HG03097 (cell line): ENCODE results near the gene IL10RB.
"Not testable (repeated sequence)": the region's sequence is repeated elsewhere in the genome, so short reads cannot be mapped to it uniquely, and the experiment has no call there.

Experiments used
- ATAC-seq: cut with Tn5 transposase; IDR thresholded peaks from one replicate; pipeline ENCODE4 v1.9.1; 2021; ENCODE audit not compliant: unreplicated experiment, low FRiP score

The IL10RB gene

DNA sequence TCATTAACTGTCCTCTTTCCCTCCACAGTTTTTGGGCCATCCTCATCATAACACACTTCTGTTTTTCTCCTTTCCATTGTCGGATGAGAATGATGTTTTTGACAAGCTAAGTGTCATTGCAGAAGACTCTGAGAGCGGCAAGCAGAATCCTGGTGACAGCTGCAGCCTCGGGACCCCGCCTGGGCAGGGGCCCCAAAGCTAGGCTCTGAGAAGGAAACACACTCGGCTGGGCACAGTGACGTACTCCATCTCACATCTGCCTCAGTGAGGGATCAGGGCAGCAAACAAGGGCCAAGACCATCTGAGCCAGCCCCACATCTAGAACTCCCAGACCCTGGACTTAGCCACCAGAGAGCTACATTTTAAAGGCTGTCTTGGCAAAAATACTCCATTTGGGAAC is 30.0 kb downstream of the IL10RB start:
- no peak for ATAC-seq

- peak; percentile 54 for ATAC-seq
Observed at GRCh38 chr21:33299181-33299752, 33.1 kb downstream of the IL10RB start.

GRCh38 chr21:33300701-33301631 is 34.8 kb downstream of the IL10RB start:
- ATAC-seq = no peak

GRCh38 chr21:33301632-33302002 is 35.5 kb downstream of the IL10RB start:
- ATAC-seq = no peak

DNA sequence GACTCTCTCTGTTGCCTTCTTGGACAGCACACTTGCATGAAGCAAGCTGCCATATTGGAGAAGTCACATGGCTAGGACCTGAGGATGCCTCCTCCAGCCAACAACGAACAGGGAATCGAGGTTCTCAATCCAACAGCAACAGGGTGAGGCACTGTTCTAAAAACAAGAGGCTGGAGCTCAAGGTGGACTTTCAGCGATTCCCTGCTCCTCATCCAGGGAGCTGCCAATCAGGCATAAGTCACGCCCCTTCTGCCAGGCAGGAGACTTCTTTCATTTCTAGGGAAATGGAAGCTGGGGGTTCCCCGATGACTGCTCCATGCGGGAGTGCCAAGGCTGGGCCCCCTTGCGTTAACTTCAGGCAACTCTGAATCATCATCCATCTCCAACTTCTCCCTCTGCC is 35.9 kb downstream of the IL10RB start:
- no peak for ATAC-seq

DNA sequence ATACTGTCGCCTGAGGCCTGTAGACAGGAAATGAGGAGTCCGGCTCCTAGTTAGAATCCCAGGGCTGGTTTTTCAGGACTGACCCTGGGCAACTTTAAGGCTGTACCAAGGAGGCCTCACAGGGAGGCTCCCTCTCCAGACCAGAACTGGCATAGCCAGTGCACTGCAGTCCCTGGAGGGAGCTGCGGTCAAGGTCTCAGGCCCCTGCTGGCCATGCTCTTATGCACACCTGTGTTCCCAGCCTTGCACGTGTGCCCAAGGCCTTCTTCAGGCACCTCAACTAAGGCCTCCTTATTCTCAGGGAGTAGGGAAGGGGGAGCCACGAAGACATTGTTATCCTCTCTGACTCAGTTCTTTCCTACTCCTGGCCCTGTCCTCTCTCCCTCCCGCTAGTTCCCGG is 36.6 kb downstream of the IL10RB start:
- no peak for ATAC-seq

- no peak for ATAC-seq
Observed at GRCh38 chr21:33305344-33305671, 39.1 kb downstream of the IL10RB start.

DNA sequence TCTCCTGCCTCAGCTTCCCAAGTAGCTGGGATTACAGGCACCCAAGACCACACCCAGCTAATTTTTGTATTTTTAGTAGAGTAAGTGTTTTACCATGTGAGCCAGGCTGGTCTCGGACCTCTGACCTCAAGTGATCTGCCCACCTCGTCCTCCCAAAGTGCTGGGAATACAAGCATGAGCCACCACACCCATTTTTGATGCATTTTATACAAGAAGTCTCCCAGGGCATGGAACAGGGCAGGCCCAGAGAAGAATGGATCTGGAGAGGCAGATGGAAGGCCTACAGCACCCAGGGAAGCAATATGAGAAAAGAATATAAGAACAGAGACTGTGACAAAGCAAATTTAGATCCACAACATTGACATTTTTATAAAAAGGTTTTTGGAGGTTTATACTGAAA is 39.8 kb downstream of the IL10RB start:
- no peak for ATAC-seq

GRCh38 chr21:33308586-33309490 is 42.7 kb downstream of the IL10RB start:
- ATAC-seq = peak; percentile 61

GRCh38 chr21:33309778-33310177 is 43.6 kb downstream of the IL10RB start:
- no peak for ATAC-seq

DNA sequence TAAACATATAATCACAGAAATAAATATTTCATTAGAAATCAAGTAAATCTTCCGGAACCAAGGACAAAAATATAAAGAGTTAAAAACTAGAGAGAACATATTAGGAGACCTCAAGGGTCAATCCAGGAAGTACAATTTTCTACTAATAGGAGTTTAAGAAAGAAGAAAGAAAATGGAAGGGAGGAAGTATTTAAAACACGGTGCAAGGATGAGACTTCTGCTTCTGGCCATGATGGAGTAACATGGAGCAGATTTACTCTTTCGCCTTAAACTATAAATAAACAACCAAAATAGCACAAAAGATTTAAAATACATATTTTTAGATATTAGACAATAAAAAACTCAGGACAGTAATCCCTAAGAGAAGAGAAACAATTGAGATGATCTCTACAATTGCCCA is 46.0 kb downstream of the IL10RB start:
- ATAC-seq = no peak

- no peak for ATAC-seq
Observed at GRCh38 chr21:33313183-33313582, 47.0 kb downstream of the IL10RB start.

DNA sequence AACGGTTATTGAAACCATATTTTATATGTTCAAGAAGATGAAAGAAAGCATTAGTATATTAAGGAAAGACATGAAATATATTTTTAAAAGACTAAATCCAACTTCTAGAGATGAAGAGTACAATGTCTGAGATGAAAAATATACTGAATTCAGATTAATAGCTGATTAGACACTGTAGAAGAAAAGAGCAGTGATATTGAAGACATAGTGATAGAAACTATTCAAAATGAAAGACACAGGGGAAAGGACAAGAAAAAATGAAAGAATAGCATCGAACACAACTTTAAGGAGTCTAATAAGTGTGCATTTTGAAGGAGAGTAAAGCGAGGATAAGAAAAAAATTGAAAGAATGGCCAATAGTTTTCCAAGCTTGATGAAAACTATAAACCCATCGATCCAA is 47.4 kb downstream of the IL10RB start:
- no peak for ATAC-seq

GRCh38 chr21:33314111-33314510 is 47.9 kb downstream of the IL10RB start:
- ATAC-seq = no peak

GRCh38 chr21:33315946-33316710 is 50.0 kb downstream of the IL10RB start:
- no peak for ATAC-seq

- ATAC-seq = no peak
Observed at GRCh38 chr21:33317145-33317544, 51.0 kb downstream of the IL10RB start.

DNA sequence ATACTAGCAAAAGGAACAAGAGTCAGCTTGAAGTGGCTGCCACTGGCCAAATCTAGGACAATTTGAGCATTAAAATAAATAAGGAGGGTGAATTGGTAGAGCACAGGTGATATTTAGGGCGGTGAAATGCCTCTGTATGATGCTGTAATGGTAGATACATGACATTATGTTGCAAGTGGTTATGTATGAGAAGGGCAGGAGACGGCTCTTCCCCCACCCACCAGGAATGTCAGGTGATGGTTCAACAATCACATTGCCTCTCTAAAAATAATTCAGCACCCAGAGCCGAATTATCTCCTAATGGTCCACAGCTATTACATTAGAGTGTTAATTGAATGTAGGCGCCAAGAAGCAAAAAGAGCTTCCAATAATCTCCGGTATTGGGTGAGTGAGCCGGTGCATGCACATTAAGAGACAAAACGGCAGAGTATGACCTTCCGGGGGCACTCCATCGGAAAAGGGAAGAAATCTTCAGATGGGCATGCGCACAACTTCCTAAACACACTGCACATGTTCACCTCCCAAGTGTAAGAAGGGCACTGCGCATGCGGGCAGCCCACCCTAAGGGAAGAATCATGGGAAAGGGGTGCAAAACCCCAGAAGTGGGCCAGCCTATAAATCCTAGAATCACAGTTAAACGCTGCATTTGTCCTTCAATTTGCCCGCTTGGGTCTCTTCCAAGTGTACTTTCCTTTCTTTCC is 51.8 kb downstream of the IL10RB start:
- ATAC-seq = no peak

GRCh38 chr21:33321005-33321404 is 54.8 kb downstream of the IL10RB start:
- not testable (repeated sequence) for ATAC-seq

DNA sequence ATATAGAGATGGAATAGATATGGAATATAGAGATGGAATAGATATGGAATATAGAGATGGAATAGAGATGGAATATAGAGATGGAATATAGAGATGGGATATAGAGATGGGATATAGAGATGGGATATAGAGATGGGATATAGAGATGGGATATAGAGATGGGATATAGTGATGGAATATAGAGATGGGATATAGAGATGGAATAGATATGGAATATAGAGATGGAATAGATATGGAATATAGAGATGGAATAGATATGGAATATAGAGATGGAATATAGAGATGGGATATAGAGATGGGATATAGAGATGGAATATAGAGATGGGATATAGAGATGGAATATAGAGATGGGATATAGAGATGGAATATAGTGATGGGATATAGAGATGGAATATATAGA is 57.4 kb downstream of the IL10RB start:
- ATAC-seq = not testable (repeated sequence)
